RWPE1 (cell line): ENCODE results near the gene AIP.

Experiments
- CTCF ChIA-PET: fragments of 350-600 bp; sonication (Branson Sonifier 250); formaldehyde crosslinking; extraction: SDS; loops from one replicate; lab custom pipeline; 2021; lab: Yijun Ruan, JAX
- POLR2A ChIA-PET: fragments of 400-600 bp; formaldehyde crosslinking; extraction: SDS; loops from one replicate; lab custom pipeline; 2020; ENCODE audit warnings: antibody characterized with exemption; ENCODE audit not compliant: low non-redundant PET; lab: Yijun Ruan, JAX
- DNase-seq: peaks from one replicate; pipeline ENCODE4 v3.0.0; 2012; ENCODE audit warnings: low spot score
- H3K27ac ChIP-seq: fragments of 450-650 bp; 2 replicates; pipeline ENCODE4 v1.5.1; 2017
- CTCF ChIP-seq: fragments of 450-650 bp; conservative IDR thresholded peaks from 2 replicates; pipeline ENCODE4 v1.5.1; 2017; ENCODE audit warnings: low read depth, mild to moderate bottlenecking

The AIP gene

DNA sequence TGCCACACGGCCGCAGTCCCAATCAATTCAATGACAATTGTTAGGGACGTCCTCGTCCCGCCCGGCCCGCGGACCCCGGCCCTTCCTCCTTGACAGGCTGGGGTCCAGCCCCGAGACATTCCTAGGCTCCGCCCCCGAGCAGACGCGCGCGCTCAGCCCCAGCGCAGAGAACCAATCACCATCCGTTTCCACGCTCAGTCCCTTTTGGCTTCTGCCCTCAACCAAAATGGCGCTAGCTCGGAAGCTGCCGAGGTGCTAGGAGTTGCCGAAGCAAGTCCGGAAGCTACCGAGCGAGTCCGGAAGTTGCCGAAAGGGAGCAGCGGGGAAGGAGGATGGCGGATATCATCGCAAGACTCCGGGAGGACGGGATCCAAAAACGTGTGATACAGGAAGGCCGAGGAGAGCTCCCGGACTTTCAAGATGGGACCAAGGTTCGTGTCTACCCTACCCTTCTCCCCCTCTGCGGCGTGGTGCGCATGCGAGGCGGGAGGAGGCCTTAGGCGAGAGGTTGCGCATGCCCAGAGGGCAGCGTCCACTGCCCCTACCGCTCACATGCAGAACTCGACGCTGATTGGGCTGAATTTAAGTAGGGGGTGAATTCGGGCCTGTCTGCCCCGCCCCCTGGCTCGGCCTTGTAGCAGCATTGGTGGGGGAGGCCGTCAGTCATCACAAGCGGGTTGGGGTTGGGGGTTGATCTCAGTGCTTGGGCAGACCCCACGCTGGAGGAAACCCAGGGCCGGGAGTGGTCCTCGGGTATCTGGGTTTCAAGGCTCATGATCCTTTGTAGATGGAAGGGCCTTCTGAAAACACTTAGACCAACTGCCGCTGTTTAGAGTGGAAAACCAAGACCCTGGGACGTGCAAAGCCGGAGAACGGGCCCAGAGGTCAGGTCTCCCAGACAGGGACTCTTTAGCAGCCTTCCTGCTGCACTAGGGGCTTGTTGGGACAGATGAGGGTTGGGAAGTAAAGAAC lies at the start of gene AIP:
AIP (plus strand) TSS at position 200 of the 972 bp plus-strand sequence; CDS start at position 333, 133 bp downstream.
- POLR2A ChIA-PET: interaction anchor here (1.0 kb wide), 1 partner anchor 14 kb away, joined by 5 read pairs; the partner anchor contains the start of gene TMEM134
- CTCF ChIA-PET: no interaction called here
- peak within 1 kb of the TSS; percentile 81 for H3K27ac ChIP-seq
- DNase-seq: peak; percentile 98
- no peak for TF ChIP-seq CTCF

- DNase-seq: no peak
- no peak for TF ChIP-seq CTCF
- H3K27ac ChIP-seq: peak overlapping the region; percentile 87
- POLR2A ChIA-PET: interaction anchor here (0.5 kb wide), 1 partner anchor 16 kb away, joined by 5 read pairs; no protein-coding TSS in a partner anchor
- CTCF ChIA-PET: interaction anchor here (0.5 to 0.6 kb wide), 2 partner anchors 10 to 33 kb away, joined by 3 to 4 read pairs; no protein-coding TSS in a partner anchor
These were observed 49.1 kb upstream of the AIP start for GRCh38 chr11:67433536-67434394.

- CTCF ChIA-PET: no interaction called here
- peak overlapping the region; percentile 87 for H3K27ac ChIP-seq
- no peak for TF ChIP-seq CTCF
- POLR2A ChIA-PET: no interaction called here
- no peak for DNase-seq
These were observed 48.4 kb upstream of the AIP start for GRCh38 chr11:67434395-67434881.

DNA sequence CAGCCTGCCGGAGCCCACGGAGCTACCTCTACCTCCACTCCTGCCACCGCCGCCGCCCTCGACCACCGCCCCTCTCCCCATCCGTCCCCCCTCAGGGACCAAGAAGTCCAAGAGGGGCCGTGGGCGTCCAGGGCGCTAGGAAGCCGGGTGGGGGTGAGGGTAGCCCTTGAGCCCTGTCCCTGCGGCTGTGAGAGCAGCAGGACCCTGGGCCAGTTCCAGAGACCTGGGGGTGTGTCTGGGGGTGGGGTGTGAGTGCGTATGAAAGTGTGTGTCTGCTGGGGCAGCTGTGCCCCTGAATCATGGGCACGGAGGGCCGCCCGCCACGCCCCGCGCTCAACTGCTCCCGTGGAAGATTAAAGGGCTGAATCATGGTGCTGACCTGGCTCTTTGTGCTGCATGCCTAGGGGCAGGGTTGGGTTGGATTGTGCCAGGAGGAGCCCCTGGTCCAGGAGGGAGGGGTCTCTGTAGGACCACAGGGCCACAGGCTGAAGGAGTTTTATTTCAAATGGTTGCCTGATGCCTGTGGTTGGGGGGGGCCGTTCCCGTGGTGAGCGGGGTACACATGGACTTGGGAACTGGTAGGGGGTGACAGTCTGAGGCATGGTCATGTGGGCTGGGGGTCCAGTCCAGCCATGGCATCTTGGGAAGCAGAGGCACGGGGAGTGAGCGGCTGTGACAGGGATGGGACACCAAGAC lies 47.6 kb upstream of the AIP start:
- ChIA-PET POLR2A (no interaction called here), CTCF (no interaction called here)
- H3K27ac ChIP-seq: peak overlapping the region; percentile 87
- DNase-seq: no peak
- TF ChIP-seq CTCF: no peak

- H3K27ac ChIP-seq: peak overlapping the region; percentile 87
- CTCF ChIA-PET: no interaction called here
- POLR2A ChIA-PET: no interaction called here
- no peak for DNase-seq
- TF ChIP-seq CTCF: no peak
These were observed 46.9 kb upstream of the AIP start for GRCh38 chr11:67435727-67436458.
